Neural progenitor cell (in vitro differentiated cells): ENCODE measurements around the gene FAM32A. TPM values are rescaled to one million over a fixed set of nuclear protein-coding genes. Genes with fewer than 3 reads are reported as not detected.

Experiments
- DNase-seq: peaks from one replicate; pipeline ENCODE4 v3.0.0-alpha.2; 2016; ENCODE audit warnings: low spot score
- H2AFZ ChIP-seq: fragments of 200-600 bp; sonication (generic); replicated peaks from 2 replicates; pipeline ENCODE4 v1.6.1; 2016; ENCODE audit warnings: antibody characterized with exemption
- H3F3A ChIP-seq: fragments of 200-600 bp; sonication (generic); 2 replicates; pipeline ENCODE4 v1.6.1; 2016; ENCODE audit warnings: antibody characterized with exemption, low read depth
- H3K27ac ChIP-seq: fragments of 200-600 bp; sonication (generic); 2 replicates; pipeline ENCODE4 v1.5.1; 2016; ENCODE audit warnings: mild to moderate bottlenecking
- H3K27me3 ChIP-seq: fragments of 200-600 bp; sonication (generic); 2 replicates; pipeline ENCODE4 v1.6.1; 2016; ENCODE audit warnings: mild to moderate bottlenecking, moderate library complexity
- H3K36me3 ChIP-seq: fragments of 200-600 bp; sonication (generic); 2 replicates; pipeline ENCODE4 v1.5.1; 2016
- H3K4me1 ChIP-seq: fragments of 200-600 bp; sonication (generic); 2 replicates; pipeline ENCODE4 v1.6.1; 2016; ENCODE audit warnings: mixed run types
- H3K4me2 ChIP-seq: fragments of 200-600 bp; sonication (generic); 2 replicates; pipeline ENCODE4 v1.6.1; 2016
- H3K4me3 ChIP-seq: fragments of 200-600 bp; sonication (generic); 2 replicates; pipeline ENCODE4 v1.5.1; 2016
- H3K79me2 ChIP-seq: fragments of 200-600 bp; sonication (generic); 2 replicates; pipeline ENCODE4 v1.6.1; 2016; ENCODE audit warnings: low read depth
- H3K9ac ChIP-seq: fragments of 200-600 bp; sonication (generic); 2 replicates; pipeline ENCODE4 v1.6.1; 2016
- H3K9me3 ChIP-seq: fragments of 200-600 bp; sonication (generic); 2 replicates; pipeline ENCODE4 v1.5.1; 2016; ENCODE audit warnings: low read depth
- H4K20me1 ChIP-seq: fragments of 200-600 bp; sonication (generic); 2 replicates; pipeline ENCODE4 v1.6.1; 2016; ENCODE audit warnings: low read depth
- H3K27ac Mint-ChIP-seq: 3 replicates; pipeline ENCODE4 v1.8.0; 2021; ENCODE audit warnings: mixed read lengths
- H3K27me3 Mint-ChIP-seq: 2 replicates; pipeline ENCODE4 v1.8.0; 2022; ENCODE audit warnings: low read depth, mild to moderate bottlenecking, inconsistent platforms, moderate library complexity, mixed read lengths; ENCODE audit not compliant: insufficient read depth
- H3K36me3 Mint-ChIP-seq: 3 replicates; pipeline ENCODE4 v1.8.0; 2021; ENCODE audit warnings: mixed read lengths
- H3K4me1 Mint-ChIP-seq: 3 replicates; pipeline ENCODE4 v1.8.0; 2021; ENCODE audit warnings: mixed read lengths
- H3K4me3 Mint-ChIP-seq: 3 replicates; pipeline ENCODE4 v1.8.0; 2021; ENCODE audit warnings: mild to moderate bottlenecking, moderate library complexity, mixed read lengths
- H3K9me3 Mint-ChIP-seq: 3 replicates; pipeline ENCODE4 v1.8.0; 2020; ENCODE audit warnings: mixed read lengths
- EZH2 ChIP-seq: fragments of 200-600 bp; sonication (generic); IDR thresholded peaks from 2 replicates; pipeline ENCODE4 v1.6.1; 2017; ENCODE audit warnings: antibody characterized with exemption, mild to moderate bottlenecking, moderate library complexity
- EZH2phosphoT487 ChIP-seq: fragments of 200-600 bp; sonication (generic); IDR thresholded peaks from 2 replicates; pipeline ENCODE4 v1.6.1; 2017; ENCODE audit warnings: antibody characterized with exemption
- total RNA-seq: library from RNA; depleted of rRNA; stranded (reverse); fragments of >200 nt; gene quantifications from 2 replicates; pipeline ENCODE4 v1.2.3, GENCODE V29; 2015; ENCODE audit warnings: low replicate concordance
- TF ChIP-seq, protein P1 (sequence below): fragments of 200-600 bp; sonication (generic); IDR thresholded peaks from 2 replicates; pipeline ENCODE4 v1.5.1; 2017; ENCODE audit warnings: antibody characterized with exemption, mild to moderate bottlenecking

FAM32A gene
- total RNA-seq, 1 donor from 2014 or later: 139 TPM

DNA sequence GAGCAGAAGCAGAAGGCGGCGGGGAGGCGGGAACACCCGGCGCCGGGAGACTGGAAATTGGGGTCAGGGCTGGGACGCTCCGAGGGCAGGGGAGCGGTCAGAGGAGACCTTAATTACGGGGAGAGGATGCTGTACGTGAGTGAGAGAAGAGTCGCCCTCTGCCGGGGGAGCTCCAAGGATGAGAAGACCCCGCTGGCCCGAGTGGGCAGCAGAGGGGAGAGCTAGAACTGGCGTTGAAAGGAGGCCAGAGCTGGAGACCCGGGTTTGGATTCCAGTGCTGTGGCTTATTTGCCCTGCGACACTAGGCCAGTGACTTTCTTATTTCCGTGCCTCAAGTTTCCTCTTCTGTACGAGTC is 536 bp downstream of the FAM32A start:
- Mint-ChIP-seq H3K9me3 (no peaks in the 10 kb centered on the region), H3K4me3 (peak overlapping the region; percentile 98), H3K36me3 (peaks cover 15% of the 10 kb centered on the region), H3K27ac (peak overlapping the region; percentile 90), H3K4me1 (peaks cover 12% of the 10 kb centered on the region), H3K27me3 (peaks cover 3% of the 10 kb centered on the region)
- H3K4me3 ChIP-seq: peak overlapping the region; percentile 97
- H3K9ac ChIP-seq: peak overlapping the region; percentile 94
- H4K20me1 ChIP-seq: peaks cover 16% of the 10 kb centered on the region
- TF ChIP-seq EZH2 (no peak), EZH2phosphoT487 (no peak)
- TF ChIP-seq, protein P1, sequence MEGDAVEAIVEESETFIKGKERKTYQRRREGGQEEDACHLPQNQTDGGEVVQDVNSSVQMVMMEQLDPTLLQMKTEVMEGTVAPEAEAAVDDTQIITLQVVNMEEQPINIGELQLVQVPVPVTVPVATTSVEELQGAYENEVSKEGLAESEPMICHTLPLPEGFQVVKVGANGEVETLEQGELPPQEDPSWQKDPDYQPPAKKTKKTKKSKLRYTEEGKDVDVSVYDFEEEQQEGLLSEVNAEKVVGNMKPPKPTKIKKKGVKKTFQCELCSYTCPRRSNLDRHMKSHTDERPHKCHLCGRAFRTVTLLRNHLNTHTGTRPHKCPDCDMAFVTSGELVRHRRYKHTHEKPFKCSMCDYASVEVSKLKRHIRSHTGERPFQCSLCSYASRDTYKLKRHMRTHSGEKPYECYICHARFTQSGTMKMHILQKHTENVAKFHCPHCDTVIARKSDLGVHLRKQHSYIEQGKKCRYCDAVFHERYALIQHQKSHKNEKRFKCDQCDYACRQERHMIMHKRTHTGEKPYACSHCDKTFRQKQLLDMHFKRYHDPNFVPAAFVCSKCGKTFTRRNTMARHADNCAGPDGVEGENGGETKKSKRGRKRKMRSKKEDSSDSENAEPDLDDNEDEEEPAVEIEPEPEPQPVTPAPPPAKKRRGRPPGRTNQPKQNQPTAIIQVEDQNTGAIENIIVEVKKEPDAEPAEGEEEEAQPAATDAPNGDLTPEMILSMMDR: peak; percentile 57
- peak; percentile 86 for DNase-seq
- no peaks in the 10 kb centered on the region for H3K36me3 ChIP-seq
- H2AFZ ChIP-seq: peak overlapping the region; percentile 71
- peaks cover 5% of the 10 kb centered on the region for H3K4me1 ChIP-seq
- H3K4me2 ChIP-seq: peak overlapping the region; percentile 88
- H3K27me3 ChIP-seq: peaks cover 17% of the 10 kb centered on the region
- H3K9me3 ChIP-seq: no peaks in the 10 kb centered on the region
- H3K79me2 ChIP-seq: peaks cover 34% of the 10 kb centered on the region
- peaks cover 12% of the 10 kb centered on the region for H3F3A ChIP-seq
- H3K27ac ChIP-seq: peak overlapping the region; percentile 65

DNA sequence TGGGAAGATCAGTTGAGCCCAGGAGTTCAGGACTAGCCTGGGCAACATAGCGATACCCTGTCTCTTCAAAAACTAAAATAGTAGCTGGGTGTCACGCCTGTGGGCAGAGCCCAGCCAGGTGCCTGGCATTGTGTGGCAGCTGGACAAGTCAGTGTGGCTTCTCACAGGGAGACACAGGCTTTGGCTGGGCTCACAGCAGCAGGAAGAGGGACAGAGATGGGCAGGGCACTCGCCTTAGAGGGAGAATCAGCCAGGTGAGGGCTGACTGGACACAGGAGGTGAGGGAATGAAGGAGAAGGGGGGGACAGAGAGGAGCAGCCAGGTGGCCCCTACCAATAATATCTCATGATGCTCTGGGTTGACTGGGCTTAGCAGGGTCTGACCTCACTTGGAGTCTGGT is 3.3 kb downstream of the FAM32A start:
- Mint-ChIP-seq H3K4me3 (peak overlapping the region; percentile 10), H3K4me1 (peaks cover 12% of the 10 kb centered on the region), H3K27me3 (peaks cover 5% of the 10 kb centered on the region), H3K9me3 (no peaks in the 10 kb centered on the region), H3K27ac (no peak overlapping the region), H3K36me3 (peaks cover 15% of the 10 kb centered on the region)
- H2AFZ ChIP-seq: no peak overlapping the region
- H3K9ac ChIP-seq: no peak overlapping the region
- no peak for DNase-seq
- no peak overlapping the region for H3K4me3 ChIP-seq
- no peak for TF ChIP-seq EZH2phosphoT487
- TF ChIP-seq EZH2: no peak
- TF ChIP-seq, protein P1: no peak
- peaks cover 10% of the 10 kb centered on the region for H3K27me3 ChIP-seq
- H3K79me2 ChIP-seq: peaks cover 34% of the 10 kb centered on the region
- peaks cover 5% of the 10 kb centered on the region for H3K4me1 ChIP-seq
- H4K20me1 ChIP-seq: peaks cover 16% of the 10 kb centered on the region
- H3K27ac ChIP-seq: no peak overlapping the region
- no peaks in the 10 kb centered on the region for H3K9me3 ChIP-seq
- H3F3A ChIP-seq: peaks cover 11% of the 10 kb centered on the region
- no peak overlapping the region for H3K4me2 ChIP-seq
- H3K36me3 ChIP-seq: no peaks in the 10 kb centered on the region

DNA sequence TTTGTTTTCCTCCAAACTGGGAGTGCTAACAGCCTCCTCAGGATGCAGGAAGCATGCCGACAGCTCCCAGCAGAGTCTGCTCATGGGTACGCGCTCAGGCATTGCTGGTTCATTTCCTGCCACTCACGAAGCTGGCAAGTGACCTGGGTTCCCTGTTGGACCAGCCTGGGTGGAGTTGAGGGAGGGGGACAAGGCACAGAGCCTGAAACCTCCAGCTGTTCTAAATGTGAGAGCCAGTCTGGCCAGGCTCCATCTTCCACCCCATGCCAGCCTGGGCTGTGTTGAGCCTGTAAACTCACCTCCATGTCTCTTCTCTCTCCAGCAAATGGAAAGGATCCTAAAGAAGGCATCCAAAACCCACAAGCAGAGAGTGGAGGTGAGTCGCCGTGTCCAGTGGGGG is 5.0 kb downstream of the FAM32A start:
- no peak overlapping the region for H3K4me2 ChIP-seq
- no peaks in the 10 kb centered on the region for H3K27me3 ChIP-seq
- peaks cover 15% of the 10 kb centered on the region for H3K36me3 Mint-ChIP-seq
- H3F3A ChIP-seq: peaks cover 9% of the 10 kb centered on the region
- no peak overlapping the region for H3K4me3 Mint-ChIP-seq
- no peak overlapping the region for H3K9ac ChIP-seq
- H3K4me1 Mint-ChIP-seq: peaks cover 8% of the 10 kb centered on the region
- no peak overlapping the region for H3K27ac ChIP-seq
- H3K4me1 ChIP-seq: peaks cover 5% of the 10 kb centered on the region
- peaks cover 34% of the 10 kb centered on the region for H3K79me2 ChIP-seq
- peaks cover 3% of the 10 kb centered on the region for H3K27me3 Mint-ChIP-seq
- no peak overlapping the region for H2AFZ ChIP-seq
- no peaks in the 10 kb centered on the region for H3K36me3 ChIP-seq
- H3K4me3 ChIP-seq: no peak overlapping the region
- DNase-seq: no peak
- H3K9me3 Mint-ChIP-seq: no peaks in the 10 kb centered on the region
- no peak overlapping the region for H3K27ac Mint-ChIP-seq
- TF ChIP-seq EZH2phosphoT487 (no peak), EZH2 (no peak)
- TF ChIP-seq, protein P1: no peak
- H4K20me1 ChIP-seq: peaks cover 16% of the 10 kb centered on the region
- H3K9me3 ChIP-seq: no peaks in the 10 kb centered on the region
